Activated CD8-positive, alpha-beta memory T cell treated with anti-CD3 and anti-CD28 coated beads, Interleukin-2, amount 50 U/mL, for 48 hours (primary cell): ENCODE results near the gene U2SURP.
"Not testable (repeated sequence)": the region's sequence is repeated elsewhere in the genome, so short reads cannot be mapped to it uniquely, and the experiment has no call there.

Experiments
- DNase-seq: peaks from one replicate; pipeline ENCODE4 v3.0.0-alpha.2; 2020

The U2SURP gene

DNA sequence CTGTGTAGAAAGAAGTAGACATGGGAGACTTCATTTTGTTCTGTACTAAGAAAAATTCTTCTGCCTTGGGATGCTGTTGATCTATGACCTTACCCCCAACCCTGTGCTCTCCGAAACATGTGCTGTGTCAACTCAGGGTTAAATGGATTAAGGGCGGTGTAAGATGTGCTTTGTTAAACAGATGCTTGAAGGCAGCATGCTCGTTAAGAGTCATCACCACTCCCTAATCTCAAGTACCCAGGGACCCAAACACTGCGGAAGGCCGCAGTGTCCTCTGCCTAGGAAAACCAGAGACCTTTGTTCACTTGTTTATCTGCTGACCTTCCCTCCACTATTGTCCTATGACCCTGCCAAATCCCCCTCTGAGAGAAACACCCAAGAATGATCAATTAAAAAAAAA is 72.6 kb downstream of the U2SURP start:
- not testable (repeated sequence) for DNase-seq

DNA sequence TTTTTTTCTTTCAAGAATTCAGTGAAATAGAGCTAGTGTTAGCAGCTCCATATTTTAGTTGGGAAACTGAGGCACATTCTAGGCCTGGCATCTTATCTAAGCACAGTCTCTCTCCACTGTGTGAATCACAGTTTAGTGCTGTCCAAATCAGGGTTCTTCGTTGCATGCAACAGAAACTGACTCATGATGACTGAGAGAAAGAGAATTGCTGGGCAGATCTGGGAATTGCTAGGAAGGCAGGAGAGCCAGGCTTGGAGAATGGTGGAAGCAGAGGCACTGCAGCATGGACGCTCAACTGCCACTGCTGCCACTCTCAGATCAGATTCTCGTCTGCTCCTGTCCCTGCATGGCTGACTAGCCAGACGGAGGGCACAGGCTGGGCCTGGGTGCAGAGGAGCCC is 77.5 kb downstream of the U2SURP start:
- no peak for DNase-seq

DNA sequence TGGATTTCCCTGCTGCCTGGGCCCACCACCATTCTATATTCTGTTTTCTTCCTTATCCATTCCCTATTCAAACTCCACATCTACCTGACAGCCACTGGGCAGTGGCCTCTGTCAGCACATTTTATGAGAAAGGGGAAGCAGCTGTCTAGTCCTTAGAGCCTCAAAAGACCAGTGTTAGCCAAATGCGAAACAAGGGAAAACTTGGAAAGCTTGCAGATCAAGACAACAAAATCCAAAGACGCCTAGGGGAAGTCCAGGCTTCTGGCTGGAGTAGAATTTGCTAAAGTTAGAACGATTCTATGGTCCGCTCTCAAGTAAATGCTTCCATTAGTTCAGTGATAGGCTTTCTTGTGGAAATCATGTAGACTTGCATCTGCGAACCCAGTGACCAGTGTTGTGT is 78.8 kb downstream of the U2SURP start:
- no peak for DNase-seq

DNA sequence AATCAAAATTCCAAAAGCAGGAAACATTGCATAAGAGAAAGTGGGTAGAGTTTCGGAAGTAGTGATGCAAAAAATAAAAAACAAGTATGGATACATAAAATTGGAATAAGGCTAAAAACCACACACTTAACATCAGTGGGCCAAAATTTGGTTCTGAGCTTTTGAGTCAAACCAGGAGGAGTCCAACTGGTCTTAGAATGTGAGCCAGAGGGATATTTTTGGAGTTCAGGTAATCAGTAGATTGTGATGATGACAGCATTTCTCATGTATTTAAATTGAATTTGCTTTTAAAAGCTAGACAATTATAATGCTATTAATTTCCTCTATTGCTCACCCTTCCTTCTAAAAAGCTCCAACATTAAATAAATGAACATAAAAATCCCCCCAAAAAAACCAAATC is 80.0 kb downstream of the U2SURP start:
- DNase-seq, result no peak

DNA sequence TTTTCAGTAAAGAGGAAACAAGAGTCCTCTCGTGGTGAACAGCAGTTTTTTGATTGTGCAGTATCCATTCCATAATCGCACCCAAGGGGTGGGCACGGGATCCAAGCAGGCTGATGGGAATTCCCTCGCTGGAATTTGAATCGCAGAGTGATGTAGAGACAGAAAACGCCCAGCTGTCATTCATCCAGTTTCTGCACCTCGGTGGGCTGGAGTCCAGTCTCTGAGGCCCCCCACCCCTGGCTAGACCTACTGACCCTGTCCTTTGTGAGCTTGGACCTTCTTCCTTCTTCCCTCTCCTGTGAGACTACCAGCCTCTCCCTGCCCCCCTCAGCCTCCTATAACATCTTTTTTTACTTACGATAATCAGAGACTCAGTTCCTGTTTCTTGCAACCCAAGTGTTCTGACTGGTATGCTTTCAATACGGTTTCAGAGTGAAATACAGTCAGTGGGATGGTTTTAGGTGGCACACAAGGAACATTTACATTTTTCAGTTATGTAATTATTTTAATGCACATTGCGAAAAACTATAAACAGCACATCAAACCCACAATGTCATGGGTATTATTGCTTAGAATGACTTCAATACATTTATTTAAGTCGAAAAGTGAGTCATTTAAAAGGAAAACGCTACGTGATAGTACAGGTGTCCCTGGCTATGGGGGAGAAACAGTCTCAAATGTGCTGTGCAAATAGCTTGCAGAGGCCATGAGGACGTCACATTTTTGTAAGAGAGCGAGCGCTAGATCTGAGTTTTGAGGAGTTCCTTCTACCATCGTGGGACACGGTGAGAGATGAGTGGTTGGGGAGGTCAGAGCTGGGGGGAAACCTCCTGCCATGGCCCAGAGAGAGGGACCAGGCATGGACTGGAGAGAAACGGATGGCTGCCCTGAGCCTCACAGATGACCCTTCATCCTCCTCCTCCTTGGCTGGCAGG is 80.7 kb downstream of the U2SURP start:
- DNase-seq, result no peak

DNA sequence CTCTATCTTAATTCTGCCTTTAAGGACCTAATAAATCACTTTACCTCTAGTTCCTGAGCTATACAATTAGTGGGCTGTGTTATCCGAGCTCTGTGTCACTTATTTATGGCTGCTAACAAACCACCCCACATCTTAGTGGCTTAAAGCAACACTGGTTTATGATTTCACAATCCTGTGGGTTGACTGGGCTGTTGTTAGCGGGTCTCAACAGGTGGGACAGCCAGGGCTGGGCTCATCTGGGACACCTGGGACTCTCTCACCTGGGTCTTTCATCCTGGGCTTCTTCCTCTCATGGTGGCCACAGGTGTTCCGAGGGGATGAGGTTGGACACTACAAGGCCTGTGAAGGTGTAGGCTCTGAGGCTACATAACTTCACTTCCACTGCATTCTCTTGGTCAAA is 82.4 kb downstream of the U2SURP start:
- DNase-seq, result no peak

DNA sequence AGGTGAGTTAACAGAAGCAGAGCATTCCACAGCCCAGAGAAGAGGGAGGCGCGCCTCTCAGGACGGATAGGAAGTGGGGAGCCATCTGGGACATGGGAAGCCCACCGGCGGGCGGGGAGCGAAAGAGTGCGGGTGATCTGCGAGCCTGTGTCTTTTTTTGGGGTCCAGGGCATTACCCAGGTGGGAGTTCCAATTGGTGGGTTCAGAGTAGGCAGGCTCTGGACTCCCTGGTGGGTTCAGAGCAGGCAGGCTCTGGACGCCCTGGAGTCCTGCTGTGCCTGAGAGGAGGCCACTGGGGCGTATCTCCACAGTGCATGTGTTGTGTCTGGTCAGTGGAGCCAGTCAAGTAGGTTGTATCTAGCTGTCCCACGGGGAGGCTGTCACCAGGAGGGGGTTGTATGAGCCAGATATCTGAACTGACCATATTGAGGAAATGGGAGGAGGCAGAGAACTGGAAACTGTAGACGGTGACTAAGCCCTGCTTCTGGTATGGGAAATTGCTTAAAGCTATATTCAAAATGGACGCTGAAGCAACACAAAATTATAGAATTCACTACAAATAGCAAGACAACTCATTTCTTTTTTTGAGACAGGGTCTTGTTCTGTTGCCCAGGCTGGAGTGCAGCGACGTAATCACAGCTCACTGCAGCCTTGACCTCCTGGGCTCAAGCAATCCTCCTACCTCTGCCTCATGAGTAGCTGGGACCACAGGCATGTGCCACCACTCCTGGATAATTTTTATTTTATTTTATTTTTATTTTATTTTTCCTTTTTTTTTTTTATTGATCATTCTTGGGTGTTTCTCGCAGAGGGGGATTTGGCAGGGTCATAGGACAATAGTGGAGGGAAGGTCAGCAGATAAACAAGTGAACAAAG is 83.7 kb downstream of the U2SURP start:
- no peak for DNase-seq

DNA sequence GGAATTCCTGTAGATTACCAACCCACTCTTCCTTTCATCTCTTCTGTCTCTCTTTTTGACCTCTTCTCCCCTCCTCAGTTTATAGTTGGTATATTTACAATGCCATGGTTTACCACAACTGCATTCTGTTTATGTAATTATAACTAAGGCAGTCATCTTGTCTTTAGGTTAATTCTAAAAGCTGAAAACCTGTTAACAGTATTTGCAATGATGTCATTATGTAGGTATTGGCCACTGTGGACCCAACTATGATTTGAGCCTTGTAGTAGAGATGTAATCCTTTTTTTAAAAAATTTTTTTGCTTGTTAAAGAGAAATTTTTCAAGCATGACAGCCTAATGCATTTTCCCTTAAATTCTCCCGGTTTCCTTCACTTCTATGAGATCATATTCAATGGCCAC is 87.5 kb downstream of the U2SURP start:
- DNase-seq, result no peak

DNA sequence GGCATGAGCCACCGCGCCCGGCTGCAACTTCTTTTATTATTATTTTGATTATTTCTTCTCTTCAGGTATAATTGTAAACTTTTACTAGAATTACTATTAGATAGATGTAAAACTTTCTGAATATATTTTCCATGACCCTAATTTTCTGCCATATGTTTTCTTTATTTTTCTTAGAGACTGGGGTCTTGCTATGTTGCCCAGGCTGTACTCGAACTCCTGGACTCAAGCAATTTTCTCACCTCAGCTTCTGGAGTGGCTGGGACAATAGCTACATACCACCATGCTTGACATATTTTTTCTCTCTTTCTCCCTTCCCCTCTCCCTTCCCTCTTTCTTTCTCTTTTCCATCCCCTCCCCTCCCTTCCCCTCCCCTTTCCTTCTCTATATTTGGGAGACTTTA is 88.6 kb downstream of the U2SURP start:
- no peak for DNase-seq

DNA sequence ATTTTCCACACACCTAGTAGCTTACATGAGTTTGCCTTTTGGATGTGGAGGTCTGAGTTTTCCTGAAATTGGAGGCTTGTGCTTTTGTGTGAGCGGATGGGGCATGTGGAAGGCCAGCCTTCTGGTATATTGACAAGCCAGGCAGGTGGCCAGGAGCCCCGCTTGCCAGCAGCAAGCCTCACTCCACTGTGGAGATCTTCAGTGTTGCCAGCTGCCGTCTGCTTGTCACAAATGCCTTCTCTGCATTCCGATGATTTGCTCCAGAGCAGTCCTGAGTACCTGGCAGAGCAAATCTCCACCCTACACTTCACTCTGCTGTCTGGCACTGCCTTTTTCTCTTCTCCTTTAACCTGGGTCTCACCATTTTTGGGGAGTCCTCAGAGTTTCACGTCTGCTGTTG is 89.1 kb downstream of the U2SURP start:
- no peak for DNase-seq

DNA sequence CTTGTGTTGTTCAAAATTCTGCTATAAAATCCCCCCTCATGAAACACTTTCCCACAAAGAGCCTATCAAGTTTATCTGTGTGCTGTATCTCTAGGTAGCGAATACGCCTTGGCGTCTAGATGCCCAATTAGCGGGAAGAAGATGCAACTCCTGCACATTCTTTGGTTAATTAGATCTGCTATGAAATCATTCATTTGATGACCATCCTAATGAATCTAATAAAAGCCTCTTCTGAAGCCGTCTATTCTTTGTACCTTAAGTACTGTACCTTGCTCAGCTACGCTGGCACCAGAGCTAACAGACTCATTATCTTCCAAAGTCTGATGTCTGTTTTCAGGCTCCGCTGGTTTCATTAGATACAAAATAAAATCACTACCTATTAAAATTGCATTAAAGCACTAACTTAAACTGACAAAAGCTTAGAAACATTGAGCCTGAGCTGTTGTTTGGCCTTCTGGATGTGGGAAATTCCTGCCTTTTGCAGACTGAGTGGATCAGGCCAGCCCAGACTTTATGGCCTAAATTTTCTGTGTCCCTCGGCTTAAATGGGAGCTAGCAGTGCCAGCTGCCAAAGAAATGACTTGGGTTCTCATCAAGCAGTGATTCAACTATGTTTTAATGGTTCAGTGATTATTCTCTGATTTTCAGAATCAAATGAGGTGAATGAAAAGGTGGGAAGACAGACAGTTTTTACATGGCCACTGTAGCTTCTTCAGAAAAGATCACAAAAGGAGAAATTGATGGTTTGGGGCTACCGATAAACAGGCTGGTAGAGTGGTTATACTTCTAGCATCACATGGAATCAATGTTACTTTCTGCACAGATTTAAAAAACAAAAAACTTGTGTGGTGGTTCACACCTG is 89.8 kb downstream of the U2SURP start:
- DNase-seq, result no peak

DNA sequence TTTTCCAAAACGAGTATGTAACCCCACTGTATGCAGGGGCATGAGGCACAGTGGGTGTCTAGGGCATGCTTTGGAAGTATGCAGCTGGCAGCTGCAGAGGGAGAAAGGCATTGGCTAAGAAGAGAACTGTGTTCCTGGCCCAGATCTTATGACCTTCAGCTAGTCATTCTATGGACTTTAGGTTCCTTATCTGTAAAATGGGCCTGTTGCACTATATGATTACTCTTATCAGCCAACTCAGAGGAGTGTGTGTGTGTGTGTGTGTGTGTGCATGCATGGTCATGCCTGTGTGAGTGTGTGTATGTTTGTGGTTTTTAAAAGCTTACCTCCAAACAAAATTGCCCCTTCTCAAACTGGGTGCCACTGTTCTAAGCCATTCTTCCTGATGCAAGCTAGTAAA is 90.8 kb downstream of the U2SURP start:
- no peak for DNase-seq

DNA sequence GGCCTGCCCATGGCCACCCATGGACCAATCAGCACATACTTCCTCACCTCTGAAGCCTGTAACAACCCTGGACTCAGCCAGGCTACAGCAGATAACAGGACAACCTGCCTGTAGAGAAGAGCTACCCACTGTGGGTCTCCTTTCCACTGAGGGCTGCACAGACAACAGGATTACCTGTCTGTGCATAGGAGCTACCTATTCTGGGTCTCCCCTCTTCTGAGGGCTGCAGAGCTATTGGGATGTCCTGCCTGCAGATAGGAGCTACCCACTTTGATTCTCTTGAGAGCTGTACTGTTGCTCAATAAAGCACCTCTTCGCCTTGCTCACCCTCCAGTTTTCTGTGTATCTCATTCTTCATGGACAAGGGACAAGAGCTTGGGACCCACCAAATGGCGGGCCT is 94.4 kb downstream of the U2SURP start:
- DNase-seq, result no peak

DNA sequence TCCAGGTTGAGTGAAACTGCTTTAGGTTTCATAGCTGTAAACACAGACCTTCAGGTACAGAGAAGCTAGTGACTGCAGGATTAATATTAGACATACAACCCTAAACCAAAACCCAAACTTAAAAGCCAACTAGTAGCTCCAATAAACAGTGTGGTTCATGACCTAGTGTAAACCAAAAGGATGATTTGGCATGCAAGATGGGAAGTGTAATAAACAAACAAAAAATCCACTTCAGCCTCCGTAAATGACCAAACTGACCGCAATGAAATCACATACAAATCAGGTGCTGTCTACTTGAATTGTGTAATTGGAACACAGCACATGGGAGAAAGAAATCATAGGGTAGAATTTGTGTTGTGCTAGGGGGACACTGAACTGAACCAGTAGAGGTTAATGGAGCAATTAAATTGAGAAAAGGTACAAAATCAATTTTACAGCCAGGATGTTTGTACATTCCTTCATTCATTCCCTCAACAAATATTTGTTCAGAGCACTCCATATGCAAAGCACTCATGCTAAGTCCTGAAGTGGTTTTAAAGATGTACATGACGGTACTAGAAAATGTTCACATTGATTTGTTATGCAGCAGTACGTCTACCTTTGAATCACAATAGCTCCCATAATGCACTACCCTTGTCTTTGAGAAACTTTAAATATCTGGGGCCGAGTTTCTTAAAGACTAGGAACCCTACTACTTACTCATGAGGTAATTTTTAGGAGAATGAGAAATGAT is 96.8 kb downstream of the U2SURP start:
- no peak for DNase-seq

DNA sequence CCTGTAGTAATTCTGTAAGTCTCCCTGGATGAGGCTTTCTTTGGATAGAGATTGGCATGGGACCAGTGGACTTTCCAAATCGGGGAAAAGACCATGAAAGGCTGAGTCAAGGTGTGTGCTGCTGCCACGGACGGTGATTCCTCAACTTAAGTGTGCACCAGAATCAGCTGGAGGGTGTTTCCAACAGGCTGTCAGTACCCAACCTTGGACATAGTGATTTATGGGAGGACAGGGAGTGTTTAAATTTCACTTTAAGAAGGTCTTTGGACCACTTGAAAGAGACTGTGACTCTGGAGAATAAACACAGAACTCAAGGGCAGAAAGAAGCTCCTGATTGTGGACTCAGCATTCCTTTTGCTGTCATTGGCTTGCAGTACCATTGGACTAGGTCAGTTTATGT is 97.8 kb downstream of the U2SURP start:
- DNase-seq, result no peak

DNA sequence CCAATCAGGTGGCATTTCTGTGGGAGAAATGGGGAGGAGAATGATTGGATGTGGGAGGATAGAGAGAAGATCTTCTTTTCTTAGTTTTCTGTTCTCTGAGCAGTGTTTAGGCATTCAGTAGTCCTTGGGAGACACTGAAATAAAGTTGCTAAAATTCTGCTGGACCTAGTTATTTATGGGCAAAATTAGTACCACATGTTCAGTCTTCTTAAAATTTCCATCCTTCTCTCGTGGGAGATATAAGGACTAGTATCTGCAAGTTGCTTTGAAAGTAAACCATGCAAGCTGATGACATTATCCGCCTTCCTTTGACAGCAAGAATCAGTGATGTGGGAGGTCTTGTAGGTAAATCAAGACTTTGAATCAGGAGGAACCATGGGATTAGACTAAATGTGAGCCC is 98.3 kb downstream of the U2SURP start:
- DNase-seq, result no peak

DNA sequence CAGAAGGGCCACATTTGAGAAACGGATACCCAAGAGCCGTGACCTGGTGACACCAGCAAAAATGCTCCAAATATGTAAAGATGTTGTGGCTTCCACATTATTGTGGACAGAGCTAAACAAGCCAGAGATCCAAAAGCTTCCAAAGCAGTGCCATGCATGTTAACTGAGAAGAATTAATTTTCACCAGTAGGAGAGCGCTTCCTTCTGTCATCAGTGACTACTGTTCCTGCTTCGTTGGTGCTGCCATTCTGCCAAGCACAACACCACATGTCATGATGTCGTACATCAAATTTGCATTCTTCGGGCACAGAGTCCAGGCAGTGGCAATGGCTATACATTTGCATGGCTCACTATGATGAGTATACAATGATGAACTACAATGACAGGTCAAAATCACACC is 99.1 kb downstream of the U2SURP start:
- DNase-seq, result no peak

DNA sequence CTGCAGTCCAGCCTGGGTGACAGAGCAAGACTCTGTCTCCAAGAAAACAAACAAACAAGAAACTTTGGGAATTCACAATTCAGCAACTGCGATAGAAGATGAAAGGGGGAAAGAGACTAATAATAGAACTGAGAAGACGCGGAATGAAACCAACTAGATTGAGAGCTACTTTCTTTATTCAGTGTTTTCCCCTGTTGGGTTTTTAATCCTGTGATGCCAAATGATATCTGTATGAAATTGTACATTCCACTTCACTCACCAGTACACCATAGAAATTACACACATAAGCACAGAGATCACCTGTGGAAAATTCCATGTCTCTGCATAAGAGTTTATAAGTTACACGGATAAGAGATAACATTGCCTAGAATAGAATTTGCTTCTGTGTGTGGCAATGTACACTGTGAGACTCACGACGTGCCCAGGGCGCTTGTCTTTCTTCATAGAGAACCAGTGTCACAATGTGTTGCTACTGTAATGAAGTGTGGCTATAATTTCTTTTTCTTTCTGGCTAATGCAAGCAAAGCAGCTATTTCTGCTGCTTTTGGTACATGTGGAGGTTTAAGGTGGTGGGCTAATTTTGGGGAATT is 100.5 kb downstream of the U2SURP start:
- no peak for DNase-seq

DNA sequence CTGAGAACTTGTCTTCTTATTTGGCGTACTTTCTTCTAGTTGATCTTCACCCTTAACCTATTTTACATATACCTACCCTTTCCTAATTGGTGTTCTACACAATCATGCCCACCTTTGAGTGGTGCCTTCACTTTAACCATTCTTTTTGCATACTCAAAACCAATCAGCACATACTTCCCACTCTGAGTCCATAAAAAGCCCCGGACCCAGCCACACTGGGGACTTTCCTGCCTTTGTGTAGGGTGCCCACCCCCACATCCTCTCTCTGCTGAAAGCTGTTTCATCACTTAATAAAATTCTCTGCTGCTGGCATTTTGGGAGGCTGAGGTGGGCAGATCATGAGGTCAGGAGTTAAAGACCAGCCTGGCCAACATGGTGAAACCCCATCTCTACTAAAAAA is 102.3 kb downstream of the U2SURP start:
- DNase-seq, result no peak

DNA sequence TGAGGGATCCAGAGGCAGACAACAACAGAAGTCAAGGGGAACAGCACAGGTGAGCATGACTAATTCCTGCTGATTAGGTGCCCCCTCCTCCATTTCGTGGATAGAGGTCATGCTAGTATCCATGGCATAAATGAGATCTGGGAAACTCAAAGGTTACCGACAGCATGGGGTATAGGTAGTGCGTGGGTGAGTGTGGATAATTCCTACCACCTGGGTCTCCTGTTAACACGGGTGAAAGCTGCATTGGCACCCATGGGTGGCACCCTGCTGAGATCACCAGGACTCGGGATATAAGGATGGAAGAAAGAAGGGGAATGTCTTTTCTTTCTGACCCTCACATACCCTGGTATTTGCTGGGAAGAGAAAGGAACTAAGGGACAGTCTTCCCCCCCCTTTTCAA is 103.8 kb downstream of the U2SURP start:
- DNase-seq, result no peak

DNA sequence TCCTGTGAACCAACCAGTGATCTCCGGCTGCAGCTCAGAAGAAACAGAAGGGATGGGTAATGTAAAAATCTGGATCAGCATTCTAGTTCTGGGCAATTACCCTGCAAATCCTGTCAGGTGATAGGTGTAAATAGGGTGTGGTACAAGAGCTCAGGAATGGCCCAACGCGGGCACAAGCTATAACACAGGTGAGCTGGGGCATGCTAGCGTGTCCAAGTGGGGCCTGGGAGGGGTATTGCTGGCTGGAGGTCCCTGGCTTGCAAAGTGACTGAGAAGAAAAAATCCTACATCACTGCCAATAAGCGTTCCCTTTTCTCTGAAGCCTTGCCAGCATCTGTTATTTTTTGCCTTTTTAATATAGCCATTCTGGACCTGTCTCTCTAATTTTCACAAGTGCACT is 108.5 kb downstream of the U2SURP start:
- DNase-seq, result no peak
